Pancreas (tissue), 10 donors: ENCODE measurements around the gene LNPK. TPM values are rescaled to one million over a fixed set of nuclear protein-coding genes. Genes with fewer than 3 reads are reported as not detected.
"Not testable (repeated sequence)": the region's sequence is repeated elsewhere in the genome, so short reads cannot be mapped to it uniquely, and the experiment has no call there.

Experiments used
- ATAC-seq, 4 donors: fragments of 200-7000 bp; cut with Tn5 transposase; one replicate each; pipeline versions ENCODE4 v1.8.0 to v1.9.1; 2020; ENCODE audit warnings: mild to moderate bottlenecking in 4 of 4, moderate library complexity in 4 of 4
- DNase-seq, 6 donors: peaks; one replicate each; pipeline ENCODE4 v3.0.0-alpha.2; 2020
- FAIRE-seq: peaks from 2 replicates; lab custom pipeline; 2012; peaks lifted over from hg19 to GRCh38; lab: Jason Lieb, UNC
- H3K27ac ChIP-seq, 4 donors: fragments of 200-600 bp; sonication (generic); 1 replicate in 3 of 4; 2 replicates in 1 of 4; pipeline versions ENCODE4 v1.5.0 to v1.8.0; 2020
- H3K27me3 ChIP-seq, 4 donors: fragments of 200-600 bp; one replicate each; pipeline ENCODE4 v1.8.0; 2021
- H3K36me3 ChIP-seq, 3 donors: fragments of 200-600 bp; sonication (generic) in 1 of 3; one replicate each; pipeline versions ENCODE4 v1.5.0 to v1.8.0; 2020 to 2021
- H3K4me1 ChIP-seq, 3 donors: fragments of 200-600 bp; one replicate each; pipeline ENCODE4 v1.8.0; 2021
- H3K4me3 ChIP-seq, 4 donors: fragments of 200-600 bp; sonication (generic) in 2 of 4; one replicate each; pipeline versions ENCODE4 v1.5.0 to v1.8.0; 2020 to 2021
- H3K9me3 ChIP-seq, 4 donors: fragments of 200-600 bp; one replicate each; pipeline ENCODE4 v1.8.0; 2021
- CTCF ChIP-seq, 4 donors: fragments of 200-600 bp; sonication (generic) in 3 of 4; IDR thresholded peaks; one replicate each; pipeline versions ENCODE4 v1.5.0 to v1.8.0; 2021; ENCODE audit warnings: antibody characterized with exemption in 4 of 4
- WGBS, 2 donors: extraction: QIAGEN DNeasy Blood & Tissue Kit; methylation state at CpG; one replicate each; pipeline ENCODE4 v1.1.7; 2013; 5-methylcytosine and 5-hydroxymethylcytosine counted together
- intact Hi-C, 3 donors: fragments of 100-400 bp; cut with DNase I; formaldehyde crosslinking; loops; one replicate each; pipeline versions ENCODE4 v1.11.1 to v1.14.2; 2022
- polyA plus RNA-seq, 2 donors: library from polyadenylated mRNA; stranded (reverse); fragments of 200-250 nt; gene quantifications; one replicate each; pipeline ENCODE4 v1.2.3, GENCODE V29; 2013
- total RNA-seq, 6 donors: library from RNA; stranded (reverse); fragmentation: NEBNext Ultra II Directional in 4 of 6; extraction: Animal tissue kit (Norgen Biotek cat#: 25700) in 4 of 6; gene quantifications; one replicate each; pipeline versions ENCODE4 v1.2.1 to v1.2.4, GENCODE V29; 2021 to 2023
- donor health status: healthy with polysubstance abuse.
- donor health status: DM: no; HTN: no; CAD: no; lungs with moderate emphysema.
- donor health status: DM: no; HTN: no; CAD: no.
- donor health status: control.
- donor health status: control.
- donor health status: Bipolar disorder and iron deficiency.
- donor health status: DM: yes; HTN: yes; CAD: no.
- donor health status: DM: no; HTN: no; CAD: no.
- donor health status: DM: no; HTN: no; CAD: no.
- donor health status: DM: yes; HTN: yes; CAD: no.

LNPK gene
- total and polyA plus RNA-seq, 8 donors, result 1.3 to 14.8 (median 8.3) TPM

GRCh38 chr2:175922160-175922559 is 79.9 kb downstream of the LNPK start:
- H3K9me3 ChIP-seq, result no peaks in the 10 kb centered on the region
- DNase-seq (no peak), ATAC-seq (no peak), FAIRE-seq (no peak)
- no peak for TF ChIP-seq CTCF (IDR thresholded peaks at IDR 0.05)
- 94 to 97% methylated on average over 2 of the region's 2 CpGs for WGBS, 2 donors
- H3K4me3 ChIP-seq, result no peak overlapping the region
- H3K27me3 ChIP-seq, result no peaks in the 10 kb centered on the region
- intact Hi-C loops, result no loop called here
- no peaks in the 10 kb centered on the region for H3K36me3 ChIP-seq
- no peaks in the 10 kb centered on the region for H3K4me1 ChIP-seq
- H3K27ac ChIP-seq, result no peak overlapping the region

- H3K36me3 ChIP-seq, result no peaks in the 10 kb centered on the region
- DNase-seq (no peak), ATAC-seq (no peak), FAIRE-seq (no peak)
- no peak for TF ChIP-seq CTCF (IDR thresholded peaks at IDR 0.05)
- H3K27ac ChIP-seq, result no peak overlapping the region
- no peak overlapping the region for H3K4me3 ChIP-seq
- no peaks in the 10 kb centered on the region for H3K27me3 ChIP-seq
- 70 to 78% methylated on average over 3 of the region's 3 CpGs for WGBS, 2 donors
- H3K4me1 ChIP-seq, result no peaks in the 10 kb centered on the region
- H3K9me3 ChIP-seq, result no peaks in the 10 kb centered on the region
- intact Hi-C loops, result no loop called here
Observed at GRCh38 chr2:175918935-175919334, 83.1 kb downstream of the LNPK start.

- no peak for FAIRE-seq
- H3K27ac ChIP-seq, result no peak overlapping the region
Observed at GRCh38 chr2:175914846-175915245, 87.2 kb downstream of the LNPK start.

GRCh38 chr2:175913849-175914743 is 88.0 kb downstream of the LNPK start:
- H3K36me3 ChIP-seq, DNase-seq, H3K27ac ChIP-seq, ATAC-seq, FAIRE-seq, intact Hi-C loops, H3K4me3 ChIP-seq, H3K9me3 ChIP-seq, H3K27me3 ChIP-seq, H3K4me1 ChIP-seq: not testable (repeated sequence)
- 64 to 74% methylated on average over 12 of the region's 12 CpGs for WGBS, 2 donors

More at GRCh38 chr2:175914846-175915245, 87.2 kb downstream of the LNPK start:
- intact Hi-C loops, result no loop called here
- Histone ChIP-seq H3K4me3 (no peak overlapping the region), H3K9me3 (no peaks in the 10 kb centered on the region), H3K27me3 (no peaks in the 10 kb centered on the region), H3K4me1 (no peaks in the 10 kb centered on the region), H3K36me3 (no peaks in the 10 kb centered on the region)
- 92 to 93% methylated on average over 3 of the region's 3 CpGs for WGBS, 2 donors
- ATAC-seq (no peak), DNase-seq (no peak)
- no peak for TF ChIP-seq CTCF (IDR thresholded peaks at IDR 0.05)

GRCh38 chr2:175913267-175913666 is 88.8 kb downstream of the LNPK start:
- H3K9me3 ChIP-seq, H3K4me3 ChIP-seq, FAIRE-seq, H3K4me1 ChIP-seq, ATAC-seq, H3K36me3 ChIP-seq, intact Hi-C loops, H3K27me3 ChIP-seq, H3K27ac ChIP-seq, DNase-seq: not testable (repeated sequence)
- WGBS, 2 donors, result 44 to 47% methylated on average over 2 of the region's 2 CpGs

GRCh38 chr2:175904035-175904434 is 98.0 kb downstream of the LNPK start:
- Histone ChIP-seq H3K9me3 (no peaks in the 10 kb centered on the region), H3K27ac (no peak overlapping the region), H3K36me3 (no peaks in the 10 kb centered on the region), H3K27me3 (no peaks in the 10 kb centered on the region), H3K4me3 (no peak overlapping the region), H3K4me1 (no peaks in the 10 kb centered on the region)
- FAIRE-seq, result no peak
- intact Hi-C loops, result no loop called here
- no peak for TF ChIP-seq CTCF (IDR thresholded peaks at IDR 0.05)
- no peak for DNase-seq
- ATAC-seq, result no peak
- 35 to 36% methylated on average over 4 of the region's 4 CpGs for WGBS, 2 donors
